GM12873 (cell line): ENCODE data around the gene TPR.

Source experiments
- TF ChIP-seq, protein P1 (sequence below): IDR thresholded peaks from 2 replicates; pipeline ENCODE4 v1.5.1; 2012; ENCODE audit warnings: low read depth, mild to moderate bottlenecking, moderate library complexity, low read length, control low read depth; ENCODE audit not compliant: insufficient read depth; ENCODE audit errors: missing control alignments

The TPR gene

DNA sequence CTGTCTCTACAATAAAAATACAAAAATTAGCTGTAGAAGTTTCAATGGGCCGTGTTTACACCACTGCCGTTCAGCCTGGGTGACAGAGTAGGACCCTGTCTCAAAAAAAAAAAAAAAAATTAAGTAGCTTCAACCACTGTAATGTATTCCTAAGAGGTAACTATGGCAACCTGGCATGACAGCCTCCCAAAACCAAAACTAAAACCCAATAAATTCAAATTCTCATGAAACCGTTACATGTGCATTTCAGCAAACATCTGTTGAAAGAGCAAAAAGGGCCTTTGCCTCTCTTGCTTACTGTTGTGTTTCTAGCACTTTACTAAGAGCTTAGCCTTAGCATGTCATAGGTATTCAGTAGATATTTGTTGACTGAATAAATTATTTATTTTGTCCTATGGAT, 34.0 kb upstream of the TPR start:
- TF ChIP-seq, protein P1, sequence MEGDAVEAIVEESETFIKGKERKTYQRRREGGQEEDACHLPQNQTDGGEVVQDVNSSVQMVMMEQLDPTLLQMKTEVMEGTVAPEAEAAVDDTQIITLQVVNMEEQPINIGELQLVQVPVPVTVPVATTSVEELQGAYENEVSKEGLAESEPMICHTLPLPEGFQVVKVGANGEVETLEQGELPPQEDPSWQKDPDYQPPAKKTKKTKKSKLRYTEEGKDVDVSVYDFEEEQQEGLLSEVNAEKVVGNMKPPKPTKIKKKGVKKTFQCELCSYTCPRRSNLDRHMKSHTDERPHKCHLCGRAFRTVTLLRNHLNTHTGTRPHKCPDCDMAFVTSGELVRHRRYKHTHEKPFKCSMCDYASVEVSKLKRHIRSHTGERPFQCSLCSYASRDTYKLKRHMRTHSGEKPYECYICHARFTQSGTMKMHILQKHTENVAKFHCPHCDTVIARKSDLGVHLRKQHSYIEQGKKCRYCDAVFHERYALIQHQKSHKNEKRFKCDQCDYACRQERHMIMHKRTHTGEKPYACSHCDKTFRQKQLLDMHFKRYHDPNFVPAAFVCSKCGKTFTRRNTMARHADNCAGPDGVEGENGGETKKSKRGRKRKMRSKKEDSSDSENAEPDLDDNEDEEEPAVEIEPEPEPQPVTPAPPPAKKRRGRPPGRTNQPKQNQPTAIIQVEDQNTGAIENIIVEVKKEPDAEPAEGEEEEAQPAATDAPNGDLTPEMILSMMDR, result no peak

DNA sequence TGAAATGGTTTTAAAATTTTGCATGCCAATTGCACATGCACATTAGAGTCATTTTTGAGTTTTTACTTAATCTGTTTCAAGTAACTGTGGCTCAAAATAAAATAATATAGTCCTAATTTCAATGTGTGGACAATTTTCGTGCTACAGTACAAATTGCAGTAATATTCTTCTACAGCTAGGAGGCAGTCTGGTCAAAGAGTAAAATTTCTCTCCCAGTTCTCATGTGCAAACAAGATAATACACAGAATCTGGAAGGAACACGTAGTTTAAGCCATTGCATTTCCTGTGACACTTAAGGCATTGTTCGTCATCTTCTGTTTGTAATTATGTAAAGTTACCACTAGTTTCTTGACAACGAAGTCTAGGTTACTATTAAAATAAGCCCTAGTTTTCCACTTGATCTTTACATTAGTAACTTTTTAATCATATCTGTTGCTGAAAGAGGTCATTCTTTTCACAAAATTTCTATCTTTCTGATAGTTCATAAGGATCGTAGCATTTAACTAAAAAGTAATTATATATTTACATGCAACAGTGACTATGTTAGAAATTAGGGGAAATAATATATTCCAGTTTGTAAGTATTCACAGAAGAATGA, 29.5 kb upstream of the TPR start:
- TF ChIP-seq, protein P1, result peak; percentile 72

DNA sequence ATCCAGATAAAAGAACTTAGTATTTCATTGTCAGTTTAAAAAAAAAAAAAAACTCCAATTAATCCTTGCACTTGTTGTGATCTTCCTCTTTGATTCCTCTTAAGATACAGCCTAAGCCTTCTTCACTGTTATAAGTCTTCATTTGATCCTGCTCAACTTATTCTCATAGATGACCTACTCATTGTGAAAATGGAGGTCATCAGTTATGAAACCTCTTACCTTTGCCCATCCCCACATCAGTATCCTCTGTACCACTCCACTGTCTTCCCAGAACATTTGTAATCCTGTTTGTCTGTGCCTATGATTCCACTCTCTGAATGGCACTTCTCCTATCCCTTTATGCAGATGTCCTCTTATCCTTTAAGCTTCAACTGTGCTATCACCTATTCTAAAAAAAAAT, 28.6 kb upstream of the TPR start:
- TF ChIP-seq, protein P1, result no peak

DNA sequence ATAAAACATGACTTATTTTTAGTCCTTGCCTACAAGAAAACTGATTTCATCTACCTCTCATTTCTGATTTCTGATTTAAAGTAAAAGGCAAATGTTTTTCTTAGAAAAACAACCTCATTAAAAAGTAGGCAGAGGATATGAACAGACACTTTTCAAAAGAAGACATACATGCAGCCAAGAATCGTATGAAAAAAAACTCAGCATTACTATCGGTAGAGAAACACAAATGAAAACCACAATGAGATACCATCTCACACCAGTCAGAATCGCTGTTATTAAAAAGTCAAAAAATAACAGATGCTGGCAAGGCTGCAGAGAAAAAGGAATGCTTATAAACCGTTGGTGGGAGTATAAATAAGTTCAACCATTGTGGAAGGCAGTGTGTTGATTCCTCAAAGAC, 16.8 kb upstream of the TPR start:
- TF ChIP-seq, protein P1, result no peak

DNA sequence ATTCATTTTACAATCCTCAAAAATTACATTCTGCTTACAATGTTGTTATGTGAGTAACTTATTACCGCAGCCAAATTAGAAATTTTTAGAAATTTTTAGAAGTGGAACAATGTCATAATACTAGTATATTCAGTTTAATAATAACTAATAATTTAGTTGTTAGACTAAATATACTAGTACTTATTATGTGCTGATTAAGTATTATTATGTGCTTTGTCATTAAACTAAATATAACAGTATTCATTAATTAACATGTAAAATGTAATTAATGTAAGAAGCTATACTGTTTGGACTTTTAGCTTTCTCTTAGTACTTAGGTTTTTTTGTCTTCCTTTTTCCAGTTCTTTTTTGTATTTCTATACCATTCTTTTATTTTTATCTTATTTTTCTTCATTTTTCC, 15.9 kb upstream of the TPR start:
- TF ChIP-seq, protein P1, result no peak

DNA sequence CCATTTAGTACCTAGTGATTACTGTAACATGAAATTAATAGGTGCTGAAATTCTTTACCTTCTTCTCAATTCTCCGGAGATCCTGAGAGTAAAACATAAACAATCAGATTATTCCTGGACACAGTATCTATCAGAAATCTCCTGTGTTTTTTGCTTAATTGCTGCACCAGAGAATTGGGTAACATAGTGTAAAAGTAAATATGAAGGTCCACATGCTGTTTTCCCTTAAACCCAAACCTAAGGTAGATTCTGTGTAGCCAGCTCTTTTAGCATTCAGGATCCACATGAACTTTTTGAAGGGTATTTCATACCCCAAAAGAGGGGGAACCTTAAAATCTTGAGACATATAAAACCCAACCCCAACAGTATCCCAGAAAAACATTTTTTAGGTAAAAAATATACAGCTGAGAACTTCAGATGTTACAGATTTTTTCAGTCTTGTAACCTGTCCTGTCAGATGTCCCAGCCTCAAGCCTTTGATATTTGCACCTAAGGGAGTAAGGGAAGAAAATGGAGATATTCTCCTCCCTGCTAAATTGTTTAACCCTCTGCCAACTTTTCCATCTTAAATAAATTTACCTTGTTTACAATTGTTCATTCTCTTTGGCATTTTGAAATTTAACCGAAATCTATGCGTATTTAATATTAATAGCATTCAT, 11.8 kb upstream of the TPR start:
- TF ChIP-seq, protein P1, result no peak

DNA sequence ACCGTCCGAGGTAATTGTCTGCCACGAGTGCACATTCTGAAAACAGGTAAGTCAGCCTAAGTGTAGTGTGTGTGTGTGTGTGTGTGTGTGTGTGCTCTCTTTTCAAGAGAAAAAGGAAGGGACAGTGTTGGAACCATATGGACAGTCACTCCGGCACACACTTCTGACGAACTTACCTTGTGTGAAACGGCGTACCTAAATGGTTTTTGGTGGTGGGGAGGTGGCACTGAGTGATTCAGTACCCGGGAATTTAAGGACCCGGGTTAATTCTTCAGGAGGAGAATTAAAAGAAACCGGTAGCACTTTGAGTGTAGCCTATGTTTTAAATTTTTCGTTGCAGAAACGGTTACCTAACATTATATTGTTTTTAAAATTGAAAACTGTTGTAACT, 871 bp upstream of the TPR start:
- TF ChIP-seq, protein P1, result no peak
